Endothelial cell (in vitro differentiated cells): ENCODE measurements around the gene EBF3. TPM values are rescaled to one million over a fixed set of nuclear protein-coding genes. Genes with fewer than 3 reads are reported as not detected.

Experiments used
- DNase-seq: peaks from one replicate; pipeline ENCODE4 v3.0.0; 2021; ENCODE audit warnings: low spot score
- H3K27ac Mint-ChIP-seq: one replicate; pipeline ENCODE4 v1.8.0; 2021; ENCODE audit warnings: mixed read lengths, inconsistent platforms; ENCODE audit not compliant: unreplicated experiment
- H3K27me3 Mint-ChIP-seq: one replicate; pipeline ENCODE4 v1.8.0; 2021; ENCODE audit warnings: mild to moderate bottlenecking, moderate library complexity, mixed read lengths, inconsistent platforms; ENCODE audit not compliant: unreplicated experiment
- H3K36me3 Mint-ChIP-seq: one replicate; pipeline ENCODE4 v1.8.0; 2021; ENCODE audit warnings: mild to moderate bottlenecking, low read depth, mixed read lengths, inconsistent platforms; ENCODE audit not compliant: unreplicated experiment
- H3K4me1 Mint-ChIP-seq: one replicate; pipeline ENCODE4 v1.8.0; 2021; ENCODE audit warnings: mild to moderate bottlenecking, mixed read lengths, inconsistent platforms; ENCODE audit not compliant: unreplicated experiment
- H3K4me3 Mint-ChIP-seq: one replicate; pipeline ENCODE4 v1.8.0; 2021; ENCODE audit warnings: mild to moderate bottlenecking, mixed read lengths, inconsistent platforms; ENCODE audit not compliant: unreplicated experiment
- H3K9me3 Mint-ChIP-seq: one replicate; pipeline ENCODE4 v1.8.0; 2021; ENCODE audit warnings: mixed read lengths, inconsistent platforms; ENCODE audit not compliant: unreplicated experiment
- CTCF ChIP-seq: fragments of 200-600 bp; sonication (generic); IDR thresholded peaks from one replicate; pipeline ENCODE4 v1.5.0; 2021; ENCODE audit warnings: antibody characterized with exemption; ENCODE audit not compliant: unreplicated experiment
- total RNA-seq: library from RNA; stranded (reverse); fragmentation: NEBNext Ultra II Directional; extraction: Animal tissue kit (Norgen Biotek cat#: 25700); gene quantifications from one replicate; pipeline ENCODE4 v1.2.1, GENCODE V29; 2021; ENCODE audit not compliant: unreplicated experiment

The EBF3 gene
- total RNA-seq, 1 donor from 2014 or later: 1.3 TPM

GRCh38 chr10:129849853-129850252 lies 114.2 kb downstream of the EBF3 start:
- Mint-ChIP-seq H3K4me3 (no peak overlapping the region), H3K4me1 (peaks cover 7% of the 10 kb centered on the region), H3K9me3 (no peaks in the 10 kb centered on the region), H3K36me3 (no peaks in the 10 kb centered on the region), H3K27ac (no peak overlapping the region), H3K27me3 (no peaks in the 10 kb centered on the region)
- TF ChIP-seq CTCF: no peak
- DNase-seq: no peak

- Mint-ChIP-seq H3K9me3 (no peaks in the 10 kb centered on the region), H3K4me3 (no peak overlapping the region), H3K27me3 (no peaks in the 10 kb centered on the region), H3K27ac (no peak overlapping the region), H3K4me1 (peaks cover 7% of the 10 kb centered on the region), H3K36me3 (no peaks in the 10 kb centered on the region)
- TF ChIP-seq CTCF: no peak
- no peak for DNase-seq
Measured at GRCh38 chr10:129849452-129849750, 114.7 kb downstream of the EBF3 start.

- Mint-ChIP-seq H3K36me3 (no peaks in the 10 kb centered on the region), H3K27ac (no peak overlapping the region), H3K4me1 (peaks cover 6% of the 10 kb centered on the region), H3K27me3 (no peaks in the 10 kb centered on the region), H3K9me3 (no peaks in the 10 kb centered on the region), H3K4me3 (no peak overlapping the region)
- DNase-seq: no peak
- TF ChIP-seq CTCF: no peak
Measured at GRCh38 chr10:129848696-129849451, 115.2 kb downstream of the EBF3 start.

- H3K4me3 Mint-ChIP-seq: no peak overlapping the region
- H3K4me1 Mint-ChIP-seq: peaks cover under 1% of the 10 kb centered on the region
- H3K36me3 Mint-ChIP-seq: no peaks in the 10 kb centered on the region
- H3K27ac Mint-ChIP-seq: no peak overlapping the region
- no peaks in the 10 kb centered on the region for H3K9me3 Mint-ChIP-seq
- no peaks in the 10 kb centered on the region for H3K27me3 Mint-ChIP-seq
- no peak for TF ChIP-seq CTCF
- no peak for DNase-seq
Measured at GRCh38 chr10:129847741-129848483, 116.2 kb downstream of the EBF3 start.

GRCh38 chr10:129846991-129847391 lies 117.1 kb downstream of the EBF3 start:
- no peaks in the 10 kb centered on the region for H3K27me3 Mint-ChIP-seq
- no peak overlapping the region for H3K27ac Mint-ChIP-seq
- no peaks in the 10 kb centered on the region for H3K4me1 Mint-ChIP-seq
- H3K4me3 Mint-ChIP-seq: no peak overlapping the region
- DNase-seq: no peak
- no peaks in the 10 kb centered on the region for H3K9me3 Mint-ChIP-seq
- no peak for TF ChIP-seq CTCF
- H3K36me3 Mint-ChIP-seq: no peaks in the 10 kb centered on the region
